AML-193 (cell line): ENCODE measurements around the gene IRAK1.
A peak's percentile ranks its signal among the peaks of the same experiment; 100 is the strongest.

Experiments used
- DNase-seq, 2 experiments: peaks; one replicate each; lab custom pipeline; 2025; lab: John Stamatoyannopoulos, UW

The IRAK1 gene

DNA sequence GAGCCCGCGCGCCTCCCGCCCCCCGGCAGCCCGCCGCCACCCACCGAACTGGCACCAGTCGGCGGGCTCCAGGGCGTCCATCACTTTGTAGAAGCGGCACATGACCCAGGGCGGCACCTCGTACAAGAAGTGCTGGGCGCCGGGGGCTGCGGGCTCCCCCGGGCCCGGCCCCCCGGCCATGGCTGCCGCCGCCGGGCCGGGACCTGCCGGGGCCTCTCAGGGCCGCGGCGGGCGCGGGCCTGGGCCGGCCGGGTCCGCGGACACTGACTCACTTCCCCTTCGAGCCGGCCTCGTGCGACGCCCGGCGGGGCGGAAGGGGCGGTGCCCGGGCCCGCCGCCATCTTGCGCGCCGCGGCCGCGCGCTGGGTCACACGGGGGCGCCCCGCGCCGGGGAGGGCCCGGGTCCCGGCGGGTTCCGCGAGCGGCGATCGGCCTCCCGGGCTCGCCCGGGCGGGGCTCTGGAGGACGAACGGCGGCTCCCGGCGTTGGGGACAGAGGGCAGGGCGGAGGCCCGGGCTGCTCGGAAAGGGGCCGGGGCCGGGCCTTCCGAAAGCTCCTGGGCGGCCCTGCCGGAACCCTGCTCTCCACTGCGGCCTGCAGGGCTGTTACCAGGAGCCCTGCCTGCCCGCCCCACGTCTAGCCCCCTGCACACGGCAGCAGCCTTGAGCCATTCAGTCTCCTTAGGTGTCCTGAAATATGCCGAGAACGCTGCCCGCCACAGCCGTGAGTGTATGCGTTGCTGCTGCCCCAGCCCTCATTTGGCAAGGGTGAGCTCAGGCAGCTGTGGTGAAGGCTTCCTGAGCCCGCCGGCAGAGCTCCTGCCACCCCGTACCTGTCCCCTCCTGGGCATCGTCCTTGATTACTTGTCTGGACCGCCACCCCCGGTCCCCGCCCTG lies at the start of gene IRAK1:
TSS of gene IRAK1 (minus strand) at position 270 of the 896 bp plus-strand sequence. CDS start at position 180, 90 bp downstream.
- DNase-seq, result peak; percentile 8 to 30

DNA sequence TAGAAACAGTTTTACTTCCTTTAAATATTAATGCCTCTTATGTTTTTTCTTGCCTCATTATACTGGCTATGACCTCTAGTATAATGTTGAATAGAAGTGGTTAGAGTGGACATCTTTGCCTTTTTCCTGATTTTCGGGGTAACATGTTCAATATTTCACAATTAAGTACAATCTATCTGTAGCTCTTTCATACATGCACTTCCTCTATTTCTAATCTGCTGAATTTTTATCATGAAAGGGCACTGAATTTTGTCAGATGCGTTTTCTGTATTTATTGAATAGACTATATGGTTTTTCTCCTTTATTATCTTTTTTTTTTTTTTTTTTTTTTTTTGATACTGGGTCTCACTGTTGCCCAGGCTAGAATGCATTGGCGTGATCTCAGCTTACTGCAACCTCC lies 48.9 kb upstream of the IRAK1 start:
- peak; percentile 2 to 27 for DNase-seq

- no peak for DNase-seq
Observed at GRCh38 chrX:154064637-154065435, 45.1 kb upstream of the IRAK1 start.

- DNase-seq, result no peak
Observed at GRCh38 chrX:154063234-154063633, 43.5 kb upstream of the IRAK1 start.

- no peak for DNase-seq
Observed at GRCh38 chrX:154061801-154062200, 42.1 kb upstream of the IRAK1 start.

- no peak for DNase-seq
Observed at GRCh38 chrX:154059729-154060245, 40.1 kb upstream of the IRAK1 start.

GRCh38 chrX:154059231-154059630 lies 39.5 kb upstream of the IRAK1 start:
- no peak for DNase-seq

GRCh38 chrX:154058214-154058997 lies 38.7 kb upstream of the IRAK1 start:
- DNase-seq, result no peak

GRCh38 chrX:154057791-154058190 lies 38.1 kb upstream of the IRAK1 start:
- no peak for DNase-seq

DNA sequence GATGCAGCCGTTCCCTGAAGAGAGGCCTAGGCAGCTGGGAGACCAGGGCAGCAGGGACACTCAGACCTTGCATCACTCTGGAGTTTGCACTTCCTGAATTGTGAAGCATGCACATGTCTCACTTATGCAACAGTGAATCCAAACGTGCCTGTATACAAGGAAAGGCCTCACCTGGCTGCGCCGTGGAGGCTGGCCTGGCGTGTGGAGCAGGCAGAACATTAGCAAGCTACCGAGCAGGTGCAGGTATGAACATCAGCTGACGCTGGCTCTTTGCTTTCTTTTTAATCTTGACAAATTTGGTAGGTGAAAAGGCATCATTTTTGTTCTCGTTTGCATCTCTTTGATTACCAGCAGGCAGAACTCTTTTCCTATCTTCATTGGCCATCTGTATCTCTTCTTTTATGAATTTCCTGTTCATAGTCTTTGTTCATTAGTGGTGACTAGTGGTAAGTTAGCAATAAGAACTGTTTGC lies 37.1 kb upstream of the IRAK1 start:
- peak; percentile 14 to 35 for DNase-seq

GRCh38 chrX:154051201-154051810 lies 31.6 kb upstream of the IRAK1 start:
- DNase-seq, result peak; percentile 13 to 17

DNA sequence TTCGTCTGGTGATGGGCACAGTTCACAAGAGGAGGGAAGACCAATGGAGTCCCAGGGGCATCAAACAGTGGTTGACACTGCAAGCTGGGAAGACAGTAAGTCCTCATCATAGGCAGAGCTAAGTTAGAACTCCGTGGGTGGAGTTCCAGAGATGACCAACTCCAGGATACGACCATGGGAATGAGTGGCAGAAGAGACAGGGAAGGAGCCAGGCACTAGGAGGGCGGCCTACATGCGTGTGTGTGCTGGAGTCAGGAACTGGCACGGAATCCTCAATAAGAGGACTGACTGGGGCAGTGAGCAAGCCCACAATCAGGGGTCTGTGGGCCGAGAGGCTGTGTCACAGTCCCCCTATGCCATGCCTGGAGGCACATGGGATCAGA lies 30.4 kb upstream of the IRAK1 start:
- no peak for DNase-seq

GRCh38 chrX:154049209-154050112 lies 29.8 kb upstream of the IRAK1 start:
- no peak for DNase-seq

DNA sequence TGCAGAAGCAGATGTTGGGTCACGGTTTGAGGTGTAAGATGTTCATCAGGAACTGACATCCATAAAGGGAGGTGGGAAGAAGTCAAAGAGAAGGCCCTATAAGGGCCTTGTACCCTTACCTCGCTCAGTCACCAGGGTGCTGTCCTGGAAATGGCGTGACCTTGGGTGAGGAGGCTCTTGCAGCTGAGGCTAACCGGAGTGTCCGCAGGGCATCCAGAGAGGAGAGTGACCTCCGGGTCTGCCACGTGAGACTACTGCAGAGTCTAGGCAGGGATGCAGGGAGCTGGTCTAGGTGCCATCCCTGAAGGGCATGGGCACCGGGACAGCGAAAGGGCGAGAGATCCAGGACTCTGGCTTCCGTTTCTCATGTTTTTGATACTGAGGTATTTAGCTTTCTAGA lies 28.7 kb upstream of the IRAK1 start:
- DNase-seq, result no peak

- no peak for DNase-seq
Observed at GRCh38 chrX:154046940-154047610, 27.4 kb upstream of the IRAK1 start.

GRCh38 chrX:154046031-154046781 lies 26.5 kb upstream of the IRAK1 start:
- no peak for DNase-seq

- DNase-seq, result no peak
Observed at GRCh38 chrX:154044091-154044490, 24.4 kb upstream of the IRAK1 start.

DNA sequence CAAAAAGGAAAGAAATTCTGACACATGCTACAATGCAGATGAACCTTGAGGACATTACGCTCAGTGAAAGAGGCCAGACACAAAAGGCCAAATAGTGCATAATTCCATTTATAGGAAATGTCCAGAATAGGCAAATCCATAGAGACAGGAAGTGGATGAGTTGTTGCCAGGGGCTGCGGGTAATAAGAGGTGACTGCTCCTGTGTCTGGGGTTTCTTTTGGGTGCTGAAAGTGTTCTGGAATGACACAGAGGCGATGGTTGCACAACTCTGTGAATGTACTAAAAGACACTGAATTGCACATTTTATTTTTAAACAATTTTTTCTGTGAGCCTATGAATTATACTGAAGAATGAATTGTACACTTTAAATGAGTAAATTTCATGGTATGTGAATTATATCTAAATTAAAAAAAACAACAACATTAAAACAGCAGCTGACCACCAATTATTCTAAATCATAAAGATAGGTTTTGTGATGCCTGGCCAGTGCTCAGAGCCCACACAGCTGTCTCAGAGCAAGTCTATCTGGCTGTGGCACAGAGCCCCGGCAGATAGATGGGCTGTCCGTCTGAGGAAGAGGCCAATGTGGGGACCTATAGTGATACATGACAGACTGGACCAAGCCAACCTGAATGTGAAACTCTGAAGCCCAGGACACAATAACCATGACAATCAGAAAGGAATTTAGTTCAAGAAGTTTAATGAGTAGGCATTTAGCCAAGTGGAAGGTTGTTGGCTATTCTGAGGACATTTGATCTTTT lies 23.5 kb upstream of the IRAK1 start:
- no peak for DNase-seq
